Choroid plexus epithelial cell (primary cell): ENCODE measurements around the gene TNFRSF18.

Source experiments
- DNase-seq: peaks from one replicate; pipeline ENCODE4 v3.0.0-alpha.2; 2010; ENCODE audit warnings: low read depth
- H3K4me3 ChIP-seq: 2 replicates; pipeline ENCODE4 v1.5.1; 2011; ENCODE audit warnings: low read depth, mild to moderate bottlenecking, control low read depth, low read length, moderate library complexity
- TF ChIP-seq, protein P1 (sequence below): conservative IDR thresholded peaks from 2 replicates; pipeline ENCODE4 v1.5.1; 2011; ENCODE audit warnings: low read depth, mild to moderate bottlenecking, control low read depth, inconsistent platforms, low read length, moderate library complexity

TNFRSF18 gene

DNA sequence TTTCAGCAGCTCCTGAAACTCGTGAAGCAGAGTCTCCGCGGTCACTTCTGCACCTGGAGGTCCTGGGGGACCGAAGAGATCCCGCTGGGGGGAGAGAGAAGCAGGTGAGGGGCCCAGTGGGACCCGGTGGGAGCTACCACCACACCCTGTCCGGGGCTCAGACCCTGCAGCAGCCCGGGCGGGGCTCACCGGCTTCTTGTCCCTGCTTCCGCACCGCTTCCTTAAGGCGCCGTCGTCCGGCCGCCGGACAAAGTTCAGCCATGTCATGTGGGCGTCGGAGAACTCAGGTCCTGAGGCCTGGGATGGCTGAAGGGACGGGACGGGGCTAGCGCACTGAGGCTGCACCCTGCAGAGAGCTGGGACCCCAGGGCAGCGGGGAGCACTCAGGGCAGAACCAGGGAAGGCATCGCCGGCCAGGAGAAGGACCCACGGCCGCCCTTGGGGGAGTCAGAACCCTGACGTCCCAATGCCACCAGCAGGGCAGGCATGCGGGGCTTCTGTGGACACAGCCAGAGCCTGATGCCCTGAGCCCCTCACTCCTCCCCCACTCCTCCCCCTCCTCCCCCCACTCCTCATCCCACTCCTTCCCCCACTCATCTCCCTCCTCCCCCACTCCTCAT, 37.9 kb upstream of the TNFRSF18 start:
- TF ChIP-seq, protein P1, sequence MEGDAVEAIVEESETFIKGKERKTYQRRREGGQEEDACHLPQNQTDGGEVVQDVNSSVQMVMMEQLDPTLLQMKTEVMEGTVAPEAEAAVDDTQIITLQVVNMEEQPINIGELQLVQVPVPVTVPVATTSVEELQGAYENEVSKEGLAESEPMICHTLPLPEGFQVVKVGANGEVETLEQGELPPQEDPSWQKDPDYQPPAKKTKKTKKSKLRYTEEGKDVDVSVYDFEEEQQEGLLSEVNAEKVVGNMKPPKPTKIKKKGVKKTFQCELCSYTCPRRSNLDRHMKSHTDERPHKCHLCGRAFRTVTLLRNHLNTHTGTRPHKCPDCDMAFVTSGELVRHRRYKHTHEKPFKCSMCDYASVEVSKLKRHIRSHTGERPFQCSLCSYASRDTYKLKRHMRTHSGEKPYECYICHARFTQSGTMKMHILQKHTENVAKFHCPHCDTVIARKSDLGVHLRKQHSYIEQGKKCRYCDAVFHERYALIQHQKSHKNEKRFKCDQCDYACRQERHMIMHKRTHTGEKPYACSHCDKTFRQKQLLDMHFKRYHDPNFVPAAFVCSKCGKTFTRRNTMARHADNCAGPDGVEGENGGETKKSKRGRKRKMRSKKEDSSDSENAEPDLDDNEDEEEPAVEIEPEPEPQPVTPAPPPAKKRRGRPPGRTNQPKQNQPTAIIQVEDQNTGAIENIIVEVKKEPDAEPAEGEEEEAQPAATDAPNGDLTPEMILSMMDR: no peak
- DNase-seq: no peak
- H3K4me3 ChIP-seq: no peak overlapping the region

DNA sequence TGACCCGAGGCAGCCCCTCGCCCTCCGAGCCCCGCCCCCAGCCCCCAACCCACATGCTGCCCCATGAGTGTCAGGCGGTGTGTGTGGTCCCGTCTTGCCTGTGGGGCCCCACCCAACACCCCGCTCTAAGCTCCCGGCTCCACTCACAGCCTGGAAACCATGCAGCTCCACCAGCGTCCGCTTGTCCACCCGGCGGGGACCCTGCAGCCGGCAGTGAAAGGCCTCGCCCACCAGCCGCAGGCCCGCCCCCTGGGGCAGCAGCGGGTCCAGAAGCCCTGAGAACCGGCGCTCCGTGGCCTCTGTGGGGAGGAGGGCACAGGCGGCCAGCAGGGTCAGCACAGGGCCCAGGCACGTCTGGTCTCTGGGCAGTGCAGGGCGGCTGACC, 37.4 kb upstream of the TNFRSF18 start:
- TF ChIP-seq, protein P1: no peak

DNA sequence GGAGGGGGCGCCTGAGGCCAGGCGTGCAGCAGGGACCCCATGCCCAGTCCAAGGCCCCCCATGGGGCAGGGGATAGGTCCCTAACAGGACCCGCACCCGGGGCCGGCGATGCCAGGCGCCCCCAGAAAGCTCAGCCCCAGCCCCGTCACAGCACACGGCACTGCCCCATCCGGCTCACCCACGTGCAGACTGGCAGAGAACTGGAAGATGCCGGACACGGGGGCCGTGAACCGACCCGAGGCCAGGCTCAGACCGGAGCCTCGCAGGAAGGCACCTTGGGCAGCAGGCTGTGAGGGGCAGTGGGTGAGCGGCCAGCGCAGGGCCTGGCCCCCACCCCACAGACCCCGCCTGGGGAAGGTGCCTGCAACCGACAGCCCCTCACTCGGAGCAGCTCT, 36.9 kb upstream of the TNFRSF18 start:
- no peak overlapping the region for H3K4me3 ChIP-seq
- TF ChIP-seq, protein P1: no peak
- DNase-seq: no peak

More for the DNA sequence above, 37.4 kb upstream of the TNFRSF18 start:
- no peak overlapping the region for H3K4me3 ChIP-seq
- DNase-seq: peak; percentile 5

DNA sequence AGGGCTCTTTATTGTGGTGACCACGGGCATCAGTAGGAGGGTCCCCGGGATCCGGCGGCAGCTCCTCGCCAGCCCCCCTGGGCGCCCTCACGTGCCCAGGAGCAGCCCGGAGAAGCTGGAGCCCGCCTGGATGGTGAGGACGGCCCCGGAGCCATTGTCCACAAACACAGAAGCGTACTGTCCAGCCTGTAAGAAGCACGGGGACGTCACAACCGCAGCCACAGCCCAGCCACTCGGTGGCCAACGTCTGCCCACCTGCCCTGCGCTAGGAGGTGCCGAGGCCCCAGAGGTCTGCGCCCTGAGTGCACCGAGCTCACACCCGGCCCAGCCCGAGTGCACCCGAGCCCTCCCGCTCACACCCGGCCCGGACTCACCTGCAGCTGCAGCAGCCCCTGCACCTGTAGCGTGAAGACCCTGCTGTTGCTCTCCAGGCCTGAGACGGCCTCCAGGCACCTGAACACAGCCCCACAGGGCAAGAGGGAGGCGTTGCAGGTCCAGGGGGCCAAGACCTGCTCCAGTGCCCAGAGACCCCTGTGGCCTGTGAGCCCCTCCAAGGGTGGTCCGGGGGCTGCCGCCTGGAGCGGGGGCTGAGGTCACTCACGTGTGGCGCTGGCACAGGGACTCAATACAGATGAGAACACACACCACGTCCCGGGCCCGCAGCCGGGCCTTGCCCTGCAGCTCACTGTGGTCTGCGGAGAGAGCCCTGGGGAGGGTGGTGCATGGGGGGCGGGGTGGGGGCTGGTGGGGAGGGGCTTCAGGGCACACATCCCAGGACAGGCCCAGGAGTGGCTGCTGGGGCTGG, 36.3 kb upstream of the TNFRSF18 start:
- DNase-seq: no peak
- TF ChIP-seq, protein P1: no peak
- no peak overlapping the region for H3K4me3 ChIP-seq

DNA sequence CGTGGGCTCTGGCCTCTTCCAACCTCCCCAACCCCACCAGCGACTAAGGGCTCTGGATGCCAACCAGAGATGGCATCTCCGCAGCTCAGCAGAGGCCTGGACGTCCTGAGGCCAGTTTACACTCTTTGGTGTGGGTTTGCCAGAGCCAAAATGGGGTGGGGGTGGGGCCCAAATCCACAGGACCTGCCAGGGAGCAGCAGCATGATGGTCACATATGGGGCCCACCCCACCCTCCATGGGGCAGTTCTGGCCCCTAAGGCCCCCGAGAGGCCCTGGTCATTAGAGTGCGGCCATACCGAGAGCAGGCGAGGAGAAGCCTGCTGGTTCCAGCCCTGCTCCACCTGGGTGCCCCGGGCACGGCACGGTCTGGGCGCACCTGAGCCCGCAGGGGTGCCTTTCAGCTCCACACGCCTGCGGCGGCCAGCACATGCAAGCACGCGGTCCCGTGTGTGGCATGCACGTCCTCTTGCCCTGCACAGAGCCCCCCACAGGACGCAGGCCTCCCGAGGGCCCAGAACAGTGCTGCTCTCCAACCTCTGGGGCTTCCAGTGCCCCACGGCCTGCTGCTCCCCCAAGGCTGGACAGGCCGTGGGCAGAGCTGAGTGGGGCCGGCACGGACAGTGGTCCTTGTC, 35.3 kb upstream of the TNFRSF18 start:
- TF ChIP-seq, protein P1: no peak
- H3K4me3 ChIP-seq: no peak overlapping the region
- DNase-seq: no peak

DNA sequence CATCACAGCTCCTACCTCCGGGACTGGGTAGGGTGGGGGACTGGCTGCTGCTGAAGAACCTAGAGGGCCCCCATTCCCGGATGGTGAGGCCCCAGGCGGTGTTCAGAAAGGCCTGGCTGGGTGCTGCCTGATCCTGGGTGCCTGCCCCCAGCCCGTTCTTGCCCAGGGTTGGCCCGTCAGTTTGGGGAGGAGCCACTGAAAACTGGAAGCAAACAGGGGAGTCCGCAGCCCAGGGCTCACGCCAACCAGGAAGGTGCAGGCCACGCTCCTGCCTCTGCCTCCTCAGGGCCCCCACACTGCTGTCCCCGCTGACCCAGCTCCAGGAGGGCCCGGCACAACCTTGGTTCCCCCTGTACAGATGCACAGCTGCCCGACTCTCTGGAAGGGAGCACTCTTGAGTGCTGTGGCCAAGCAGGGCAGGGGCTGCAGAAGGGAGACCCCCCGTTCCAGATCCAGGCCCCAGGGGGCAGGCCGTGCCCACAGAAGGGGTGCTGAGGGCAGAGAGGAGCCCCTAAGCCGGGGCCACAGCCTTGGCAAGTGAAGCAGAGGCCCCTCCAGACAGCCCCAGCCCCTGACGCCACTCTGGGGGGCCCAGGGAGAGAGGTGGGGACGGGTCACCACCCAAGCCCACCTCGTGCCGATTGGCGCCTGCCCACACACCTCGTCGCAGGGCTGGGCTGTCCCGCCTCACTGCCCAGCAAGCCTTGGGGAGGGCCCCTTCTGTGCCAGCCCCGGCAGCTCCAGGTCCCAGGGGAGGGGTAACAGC, 34.6 kb upstream of the TNFRSF18 start:
- DNase-seq: no peak
- TF ChIP-seq, protein P1: no peak
- no peak overlapping the region for H3K4me3 ChIP-seq
